ENCODE measurements around the gene HDC. TPM values are rescaled to one million over a fixed set of nuclear protein-coding genes. Genes with fewer than 3 reads are reported as not detected.

HDC gene
- polyA plus RNA-seq, 1 donor: 0.28 TPM

GRCh38 chr15:50229336-50229735, 36.2 kb downstream of the HDC start:
- H3K9me3 ChIP-seq (ENCODE audit: control insufficient read depth, low read depth, low read length): no peaks in the 10 kb centered on the region
- no peak overlapping the region for H3K4me3 ChIP-seq (ENCODE audit: low read length)
- H3K27me3 ChIP-seq (ENCODE audit: control insufficient read depth, insufficient read depth, low read length): no peaks in the 10 kb centered on the region
- DNase-seq: no peak
- peaks cover 5% of the 10 kb centered on the region for H3K4me1 ChIP-seq (ENCODE audit: control insufficient read depth, insufficient read depth, low read length)
- no peak overlapping the region for H3K27ac ChIP-seq (ENCODE audit: low read length)
- no CpG with 5 or more reads among the region's 3 CpGs for WGBS (ENCODE audit: insufficient coverage, low lambda C conversion rate)
- H3K36me3 ChIP-seq (ENCODE audit: control insufficient read depth, insufficient read depth, low read length): peaks cover 22% of the 10 kb centered on the region

- peaks cover 22% of the 10 kb centered on the region for H3K36me3 ChIP-seq (ENCODE audit: control insufficient read depth, insufficient read depth, low read length)
- no peak for DNase-seq
- no peak overlapping the region for H3K4me3 ChIP-seq (ENCODE audit: low read length)
- H3K4me1 ChIP-seq (ENCODE audit: control insufficient read depth, insufficient read depth, low read length): peaks cover 5% of the 10 kb centered on the region
- H3K9me3 ChIP-seq (ENCODE audit: control insufficient read depth, low read depth, low read length): no peaks in the 10 kb centered on the region
- no peaks in the 10 kb centered on the region for H3K27me3 ChIP-seq (ENCODE audit: control insufficient read depth, insufficient read depth, low read length)
- no CpG with 5 or more reads among the region's 3 CpGs for WGBS (ENCODE audit: insufficient coverage, low lambda C conversion rate)
- H3K27ac ChIP-seq (ENCODE audit: low read length): no peak overlapping the region
Measured at GRCh38 chr15:50228866-50229265, 36.7 kb downstream of the HDC start.

- DNase-seq: no peak
- WGBS (ENCODE audit: insufficient coverage, low lambda C conversion rate): 80% methylated on average over 1 of the region's 5 CpGs
- Histone ChIP-seq H3K27me3 (ENCODE audit: control insufficient read depth, insufficient read depth, low read length) (no peaks in the 10 kb centered on the region), H3K4me1 (ENCODE audit: control insufficient read depth, insufficient read depth, low read length) (peaks cover 5% of the 10 kb centered on the region), H3K27ac (ENCODE audit: low read length) (no peak overlapping the region), H3K36me3 (ENCODE audit: control insufficient read depth, insufficient read depth, low read length) (peaks cover 30% of the 10 kb centered on the region), H3K4me3 (ENCODE audit: low read length) (no peak overlapping the region), H3K9me3 (ENCODE audit: control insufficient read depth, low read depth, low read length) (no peaks in the 10 kb centered on the region)
Measured at GRCh38 chr15:50227076-50227475, 38.5 kb downstream of the HDC start.

- H3K4me1 ChIP-seq (ENCODE audit: control insufficient read depth, insufficient read depth, low read length): peaks cover 5% of the 10 kb centered on the region
- no peak overlapping the region for H3K4me3 ChIP-seq (ENCODE audit: low read length)
- no peaks in the 10 kb centered on the region for H3K9me3 ChIP-seq (ENCODE audit: control insufficient read depth, low read depth, low read length)
- peak; percentile 45 to 69 for DNase-seq
- peak overlapping the region; percentile 32 for H3K27ac ChIP-seq (ENCODE audit: low read length)
- no peaks in the 10 kb centered on the region for H3K27me3 ChIP-seq (ENCODE audit: control insufficient read depth, insufficient read depth, low read length)
- no CpG with 5 or more reads among the region's 3 CpGs for WGBS (ENCODE audit: insufficient coverage, low lambda C conversion rate)
- H3K36me3 ChIP-seq (ENCODE audit: control insufficient read depth, insufficient read depth, low read length): peaks cover 30% of the 10 kb centered on the region
Measured at GRCh38 chr15:50225938-50226337, 39.6 kb downstream of the HDC start.

GRCh38 chr15:50225057-50225456, 40.5 kb downstream of the HDC start:
- Histone ChIP-seq H3K4me3 (ENCODE audit: low read length) (no peak overlapping the region), H3K4me1 (ENCODE audit: control insufficient read depth, insufficient read depth, low read length) (peaks cover 5% of the 10 kb centered on the region), H3K9me3 (ENCODE audit: control insufficient read depth, low read depth, low read length) (no peaks in the 10 kb centered on the region), H3K27me3 (ENCODE audit: control insufficient read depth, insufficient read depth, low read length) (no peaks in the 10 kb centered on the region), H3K36me3 (ENCODE audit: control insufficient read depth, insufficient read depth, low read length) (peaks cover 28% of the 10 kb centered on the region), H3K27ac (ENCODE audit: low read length) (no peak overlapping the region)
- 100% methylated on average over 1 of the region's 1 CpG for WGBS (ENCODE audit: insufficient coverage, low lambda C conversion rate)
- no peak for DNase-seq

GRCh38 chr15:50224606-50225005, 40.9 kb downstream of the HDC start:
- 100% methylated on average over 1 of the region's 5 CpGs for WGBS (ENCODE audit: insufficient coverage, low lambda C conversion rate)
- Histone ChIP-seq H3K9me3 (ENCODE audit: control insufficient read depth, low read depth, low read length) (no peaks in the 10 kb centered on the region), H3K36me3 (ENCODE audit: control insufficient read depth, insufficient read depth, low read length) (peaks cover 26% of the 10 kb centered on the region), H3K4me1 (ENCODE audit: control insufficient read depth, insufficient read depth, low read length) (peaks cover 5% of the 10 kb centered on the region), H3K4me3 (ENCODE audit: low read length) (no peak overlapping the region), H3K27ac (ENCODE audit: low read length) (no peak overlapping the region), H3K27me3 (ENCODE audit: control insufficient read depth, insufficient read depth, low read length) (no peaks in the 10 kb centered on the region)
- no peak for DNase-seq

GRCh38 chr15:50222181-50222580, 43.3 kb downstream of the HDC start:
- Histone ChIP-seq H3K36me3 (ENCODE audit: control insufficient read depth, insufficient read depth, low read length) (peaks cover 10% of the 10 kb centered on the region), H3K27me3 (ENCODE audit: control insufficient read depth, insufficient read depth, low read length) (no peaks in the 10 kb centered on the region), H3K9me3 (ENCODE audit: control insufficient read depth, low read depth, low read length) (no peaks in the 10 kb centered on the region), H3K27ac (ENCODE audit: low read length) (no peak overlapping the region), H3K4me3 (ENCODE audit: low read length) (no peak overlapping the region), H3K4me1 (ENCODE audit: control insufficient read depth, insufficient read depth, low read length) (peaks cover 4% of the 10 kb centered on the region)
- DNase-seq: no peak
- WGBS (ENCODE audit: insufficient coverage, low lambda C conversion rate): no CpG with 5 or more reads among the region's 2 CpGs

GRCh38 chr15:50219820-50220219, 45.7 kb downstream of the HDC start:
- Histone ChIP-seq H3K4me1 (ENCODE audit: control insufficient read depth, insufficient read depth, low read length) (no peaks in the 10 kb centered on the region), H3K27me3 (ENCODE audit: control insufficient read depth, insufficient read depth, low read length) (no peaks in the 10 kb centered on the region), H3K4me3 (ENCODE audit: low read length) (no peak overlapping the region), H3K27ac (ENCODE audit: low read length) (no peak overlapping the region), H3K36me3 (ENCODE audit: control insufficient read depth, insufficient read depth, low read length) (peaks cover 8% of the 10 kb centered on the region), H3K9me3 (ENCODE audit: control insufficient read depth, low read depth, low read length) (no peaks in the 10 kb centered on the region)
- 100% methylated on average over 1 of the region's 2 CpGs for WGBS (ENCODE audit: insufficient coverage, low lambda C conversion rate)
- DNase-seq: no peak

GRCh38 chr15:50218691-50219090, 46.8 kb downstream of the HDC start:
- no peak for DNase-seq
- no peaks in the 10 kb centered on the region for H3K27me3 ChIP-seq (ENCODE audit: control insufficient read depth, insufficient read depth, low read length)
- peaks cover 6% of the 10 kb centered on the region for H3K36me3 ChIP-seq (ENCODE audit: control insufficient read depth, insufficient read depth, low read length)
- no peak overlapping the region for H3K4me3 ChIP-seq (ENCODE audit: low read length)
- no peaks in the 10 kb centered on the region for H3K4me1 ChIP-seq (ENCODE audit: control insufficient read depth, insufficient read depth, low read length)
- WGBS (ENCODE audit: insufficient coverage, low lambda C conversion rate): no CpG with 5 or more reads among the region's 1 CpG
- H3K27ac ChIP-seq (ENCODE audit: low read length): no peak overlapping the region
- no peaks in the 10 kb centered on the region for H3K9me3 ChIP-seq (ENCODE audit: control insufficient read depth, low read depth, low read length)

- no peaks in the 10 kb centered on the region for H3K4me1 ChIP-seq (ENCODE audit: control insufficient read depth, insufficient read depth, low read length)
- H3K4me3 ChIP-seq (ENCODE audit: low read length): no peak overlapping the region
- no peaks in the 10 kb centered on the region for H3K27me3 ChIP-seq (ENCODE audit: control insufficient read depth, insufficient read depth, low read length)
- no peak for DNase-seq
- H3K27ac ChIP-seq (ENCODE audit: low read length): no peak overlapping the region
- WGBS (ENCODE audit: insufficient coverage, low lambda C conversion rate): 86% methylated on average over 1 of the region's 1 CpG
- H3K9me3 ChIP-seq (ENCODE audit: control insufficient read depth, low read depth, low read length): no peaks in the 10 kb centered on the region
- peaks cover 2% of the 10 kb centered on the region for H3K36me3 ChIP-seq (ENCODE audit: control insufficient read depth, insufficient read depth, low read length)
Measured at GRCh38 chr15:50218291-50218690, 47.2 kb downstream of the HDC start.

GRCh38 chr15:50210462-50211157, 54.9 kb downstream of the HDC start:
- Histone ChIP-seq H3K9me3 (ENCODE audit: control insufficient read depth, low read depth, low read length) (no peaks in the 10 kb centered on the region), H3K36me3 (ENCODE audit: control insufficient read depth, insufficient read depth, low read length) (peaks cover 31% of the 10 kb centered on the region), H3K4me3 (ENCODE audit: low read length) (no peak overlapping the region), H3K27ac (ENCODE audit: low read length) (peak overlapping the region; percentile 48), H3K4me1 (ENCODE audit: control insufficient read depth, insufficient read depth, low read length) (peaks cover 8% of the 10 kb centered on the region), H3K27me3 (ENCODE audit: control insufficient read depth, insufficient read depth, low read length) (no peaks in the 10 kb centered on the region)
- peak; percentile 60 to 76 for DNase-seq
- no CpG with 5 or more reads among the region's 8 CpGs for WGBS (ENCODE audit: insufficient coverage, low lambda C conversion rate)
